ENCODE data around the gene GADD45G.
A peak's percentile ranks its signal among the peaks of the same experiment; 100 is the strongest.

Gene GADD45G

GRCh38 chr9:89592963-89593726 lies 11.7 kb upstream of the GADD45G start:
- no peak for DNase-seq

- DNase-seq, result peak; percentile 31
Measured at GRCh38 chr9:89593727-89594427, 10.9 kb upstream of the GADD45G start.

GRCh38 chr9:89594811-89595550 lies 9.8 kb upstream of the GADD45G start:
- DNase-seq, result no peak

- no peak for DNase-seq
Measured at GRCh38 chr9:89595646-89596045, 9.2 kb upstream of the GADD45G start.

GRCh38 chr9:89596937-89597555 lies 7.8 kb upstream of the GADD45G start:
- DNase-seq, result no peak

GRCh38 chr9:89597711-89598362 lies 7.0 kb upstream of the GADD45G start:
- DNase-seq, result peak; percentile 50

GRCh38 chr9:89598363-89598713 lies 6.5 kb upstream of the GADD45G start:
- no peak for DNase-seq

GRCh38 chr9:89598926-89599325 lies 5.9 kb upstream of the GADD45G start:
- DNase-seq, result peak; percentile 19

GRCh38 chr9:89600831-89601230 lies 4.0 kb upstream of the GADD45G start:
- DNase-seq, result no peak

- DNase-seq, result no peak
Measured at GRCh38 chr9:89601306-89601705, 3.5 kb upstream of the GADD45G start.

GRCh38 chr9:89601856-89602562 lies 2.8 kb upstream of the GADD45G start:
- DNase-seq, result no peak

GRCh38 chr9:89602978-89603766 lies 1.6 kb upstream of the GADD45G start:
- DNase-seq, result peak; percentile 82

GRCh38 chr9:89603767-89604665 lies 796 bp upstream of the GADD45G start:
- DNase-seq, result peak; percentile 72

GRCh38 chr9:89605465-89606048 lies 745 bp downstream of the GADD45G start:
- DNase-seq, result no peak

GRCh38 chr9:89606049-89606623 lies 1.3 kb downstream of the GADD45G start:
- DNase-seq, result no peak

- peak; percentile 49 for DNase-seq
Measured at GRCh38 chr9:89606624-89607311, 2.0 kb downstream of the GADD45G start.

- DNase-seq, result no peak
Measured at GRCh38 chr9:89608641-89609335, 4.0 kb downstream of the GADD45G start.

- no peak for DNase-seq
Measured at GRCh38 chr9:89609426-89610006, 4.7 kb downstream of the GADD45G start.

Data from NCI-H1694 treated with DMSO at 0.1 percent for 48 hours (cell line).